GM12878 (cell line): ENCODE results near the gene CRMP1.

Experiments used
- CHD1 ChIP-seq: IDR thresholded peaks from 2 replicates; pipeline ENCODE4 v1.6.1; 2012; ENCODE audit warnings: low read depth, low read length, improper control_type of control experiment
- DPF2 ChIP-seq: fragments of 450-650 bp; IDR thresholded peaks from 2 replicates; pipeline ENCODE4 v1.6.1; 2017; ENCODE audit warnings: mild to moderate bottlenecking
- MYC ChIP-seq: IDR thresholded peaks from 2 replicates; pipeline ENCODE4 v1.6.1; 2011; ENCODE audit warnings: mild to moderate bottlenecking, low read length, moderate library complexity, inconsistent platforms; ENCODE audit not compliant: insufficient read depth, insufficient replicate concordance, insufficient read length, severe bottlenecking
- POLR2A ChIP-seq: IDR thresholded peaks from 2 replicates; pipeline ENCODE4 v1.6.1; 2011; ENCODE audit warnings: low read depth, mild to moderate bottlenecking, low read length
- TAF1 ChIP-seq: IDR thresholded peaks from 2 replicates; pipeline ENCODE4 v1.6.1; 2011; ENCODE audit warnings: mild to moderate bottlenecking, low read depth, low read length, borderline replicate concordance
- TF ChIP-seq, protein P1 (sequence below), 3 experiments: IDR thresholded peaks in 2 of 3; conservative IDR thresholded peaks in 1 of 3; 2 replicates each; pipeline ENCODE4 v1.5.1; 2011; ENCODE audit warnings: low read depth in 3 of 3, low read length in 3 of 3, mild to moderate bottlenecking in 3 of 3, control low read depth in 2 of 3, moderate library complexity in 2 of 3, inconsistent platforms in 1 of 3, mixed read lengths in 1 of 3; ENCODE audit not compliant: control insufficient read depth in 2 of 3, insufficient read depth in 1 of 3; ENCODE audit errors: extremely low read depth in 1 of 3

DNA sequence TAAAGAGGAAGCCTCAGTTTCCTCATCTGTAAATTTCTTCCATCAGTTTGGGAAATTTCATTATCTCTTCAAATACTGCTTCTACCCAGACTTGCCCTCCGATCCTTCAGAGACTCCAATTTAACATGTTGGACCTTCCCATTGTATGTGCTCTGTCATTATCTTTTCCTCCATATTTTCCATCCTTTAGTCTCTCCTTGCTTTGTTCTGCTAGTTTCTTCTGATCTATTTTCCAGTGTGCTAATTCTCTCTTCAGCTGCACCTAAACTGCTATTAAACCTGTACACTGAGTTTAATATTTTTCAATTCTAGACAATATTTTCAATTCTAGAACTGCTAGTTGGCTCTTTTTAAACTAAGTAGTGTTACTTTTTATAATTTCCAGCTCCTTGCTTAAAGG lies 116.4 kb downstream of the CRMP1 start:
- no peak for TF ChIP-seq POLR2A
- no peak for TF ChIP-seq CHD1
- no peak for TF ChIP-seq MYC
- no peak for TF ChIP-seq DPF2
- no peak for TF ChIP-seq TAF1
- TF ChIP-seq, protein P1, sequence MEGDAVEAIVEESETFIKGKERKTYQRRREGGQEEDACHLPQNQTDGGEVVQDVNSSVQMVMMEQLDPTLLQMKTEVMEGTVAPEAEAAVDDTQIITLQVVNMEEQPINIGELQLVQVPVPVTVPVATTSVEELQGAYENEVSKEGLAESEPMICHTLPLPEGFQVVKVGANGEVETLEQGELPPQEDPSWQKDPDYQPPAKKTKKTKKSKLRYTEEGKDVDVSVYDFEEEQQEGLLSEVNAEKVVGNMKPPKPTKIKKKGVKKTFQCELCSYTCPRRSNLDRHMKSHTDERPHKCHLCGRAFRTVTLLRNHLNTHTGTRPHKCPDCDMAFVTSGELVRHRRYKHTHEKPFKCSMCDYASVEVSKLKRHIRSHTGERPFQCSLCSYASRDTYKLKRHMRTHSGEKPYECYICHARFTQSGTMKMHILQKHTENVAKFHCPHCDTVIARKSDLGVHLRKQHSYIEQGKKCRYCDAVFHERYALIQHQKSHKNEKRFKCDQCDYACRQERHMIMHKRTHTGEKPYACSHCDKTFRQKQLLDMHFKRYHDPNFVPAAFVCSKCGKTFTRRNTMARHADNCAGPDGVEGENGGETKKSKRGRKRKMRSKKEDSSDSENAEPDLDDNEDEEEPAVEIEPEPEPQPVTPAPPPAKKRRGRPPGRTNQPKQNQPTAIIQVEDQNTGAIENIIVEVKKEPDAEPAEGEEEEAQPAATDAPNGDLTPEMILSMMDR (IDR thresholded peaks at IDR 0.05 in 2 of 3, conservative IDR thresholded peaks at IDR 0.05 in 1 of 3; ENCODE audit: control insufficient read depth in 2 of 3, extremely low read depth in 1 of 3, insufficient read depth in 1 of 3, low read depth in 3 of 3, low read length in 3 of 3): no peak
